ENCODE data around the gene DMWD.

GRCh38 chr19:45761714-45762113 lies 30.9 kb downstream of the DMWD start:
- TF ChIP-seq POLR2A (IDR thresholded peaks at IDR 0.05) (no peak), POLR2AphosphoS5 (IDR thresholded peaks at IDR 0.05) (no peak)
